Measurements from ENCODE around the gene IL16. TPM values are rescaled to one million over a fixed set of nuclear protein-coding genes. Genes with fewer than 3 reads are reported as not detected.

Gene IL16
- total RNA-seq: 0.34 and 1.0 TPM in 2 replicates

DNA sequence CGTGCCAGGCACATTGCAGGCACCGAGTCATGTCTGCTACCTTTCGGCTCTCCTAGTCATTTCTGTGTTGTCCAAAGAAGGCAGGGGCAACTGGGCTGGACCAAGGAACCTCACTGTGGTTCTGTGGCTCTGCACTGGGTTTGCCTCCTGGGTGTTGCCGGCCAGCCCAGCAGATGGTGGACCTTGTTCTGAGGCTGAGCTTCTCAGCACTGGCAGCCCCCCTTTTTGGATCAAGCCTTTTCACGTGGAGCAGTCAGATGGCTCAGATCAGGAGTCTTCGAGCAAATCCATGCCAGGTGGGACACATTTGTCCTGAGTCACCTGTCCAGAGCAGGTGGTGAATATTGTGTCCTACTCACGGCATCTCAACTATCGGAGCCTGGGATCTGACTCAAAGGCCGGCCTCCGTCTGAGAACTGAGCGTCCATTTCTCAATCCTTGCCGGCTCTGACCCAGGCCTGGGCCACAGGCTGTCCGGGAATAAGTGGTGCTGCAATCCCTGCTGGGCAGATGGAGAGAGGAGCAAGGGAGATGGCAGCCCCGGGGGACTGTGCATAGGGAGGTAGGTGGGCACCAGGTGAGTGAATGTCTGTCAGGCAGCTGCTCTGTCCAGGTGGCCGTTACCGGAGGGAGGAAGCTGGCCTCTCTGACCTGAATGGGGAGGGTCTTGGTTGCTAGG, at the start of gene IL16:
Gene IL16 (plus strand): TSS at position 304 of the 679 bp plus-strand sequence. CDS start 28,521 bp downstream, outside the sequence.

GRCh38 chr15:81323944-81324881, 127.5 kb downstream of the IL16 start, which contains the start of gene STARD5:
TSS of gene STARD5 (minus strand) at chr15:81324141. CDS start at chr15:81324099, 42 bp downstream.

Other genes with a start within 250 kb of the IL16 start
- gene MESD, start 207.1 kb upstream of the IL16 start, total RNA-seq: 14.7 and 16.3 TPM in 2 replicates
- 13.2 and 15.0 TPM in 2 replicates for gene TLNRD1, start 196.0 kb upstream of the IL16 start, total RNA-seq
- not detected in 2 replicates for gene CFAP161, start 62.6 kb upstream of the IL16 start, total RNA-seq
- gene STARD5, start 127.3 kb downstream of the IL16 start, total RNA-seq: 5.2 and 8.2 TPM in 2 replicates
- not detected in 2 replicates for gene TMC3, start 177.3 kb downstream of the IL16 start, total RNA-seq